Ramos (cell line): ENCODE measurements around the gene P2RY6.

Source experiments
- in situ Hi-C: fragments of 300-500 bp; cut with MboI; formaldehyde crosslinking; loops from one replicate; pipeline ENCODE4 v1.14.3; 2022; ENCODE audit warnings: low sequenced_read_pairs; ENCODE audit not compliant: unreplicated experiment

P2RY6 gene

DNA sequence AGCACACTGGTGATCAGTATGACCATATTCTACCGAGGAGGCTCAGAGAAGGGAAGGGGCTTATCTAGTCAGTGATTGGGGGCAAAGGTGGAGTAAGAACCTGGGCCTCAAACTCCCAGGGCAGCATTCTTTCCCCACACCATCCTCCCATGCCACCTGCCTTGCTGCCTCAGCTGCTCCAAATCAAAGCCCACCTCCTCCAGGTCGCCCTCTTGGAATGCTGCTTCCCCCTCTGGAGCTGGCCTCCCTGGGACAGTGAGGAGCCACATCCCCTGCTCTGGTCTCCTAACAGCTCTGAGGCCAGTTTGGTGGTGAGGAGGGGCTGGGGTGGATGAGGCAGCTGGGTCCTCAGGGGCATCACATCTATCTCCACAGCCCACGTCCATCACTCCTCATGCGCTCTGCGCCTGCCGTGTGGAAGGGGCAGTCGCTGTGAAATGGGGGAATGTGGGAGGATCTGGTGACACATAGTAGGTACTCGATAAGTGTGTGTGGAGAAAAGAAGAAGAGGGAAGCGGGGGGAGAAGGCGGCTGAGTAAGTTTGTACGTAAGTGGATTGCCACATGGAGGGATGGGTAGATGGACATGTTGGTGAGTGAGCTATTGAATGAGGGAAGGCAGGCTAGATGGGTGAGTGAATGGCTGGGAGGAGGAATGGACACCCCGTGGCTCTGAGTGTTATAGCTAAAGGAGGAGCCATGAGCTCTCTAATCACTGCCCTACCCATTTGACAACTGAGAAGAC, 19.8 kb downstream of the P2RY6 start:
- in situ Hi-C loops: no loop called here

DNA sequence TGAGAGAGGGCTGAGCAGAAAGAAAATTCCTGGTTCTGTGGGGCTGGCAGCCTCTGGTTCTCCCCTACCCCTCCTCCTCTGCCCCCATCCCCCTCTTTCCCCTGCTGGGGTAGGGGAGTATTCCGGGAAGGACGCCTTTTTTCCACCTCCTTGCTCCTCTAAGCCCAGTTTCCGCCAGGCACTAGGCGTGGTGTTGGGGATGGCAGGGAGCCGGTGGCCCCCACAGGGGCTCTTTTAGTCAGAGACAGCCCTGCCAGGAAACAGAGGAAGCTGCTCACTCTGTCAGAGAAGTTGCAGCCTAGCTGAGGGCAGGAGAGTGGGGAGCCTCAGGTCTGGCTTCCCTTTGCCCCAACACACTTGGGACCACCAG, 20.4 kb downstream of the P2RY6 start:
- in situ Hi-C loops: no loop called here

DNA sequence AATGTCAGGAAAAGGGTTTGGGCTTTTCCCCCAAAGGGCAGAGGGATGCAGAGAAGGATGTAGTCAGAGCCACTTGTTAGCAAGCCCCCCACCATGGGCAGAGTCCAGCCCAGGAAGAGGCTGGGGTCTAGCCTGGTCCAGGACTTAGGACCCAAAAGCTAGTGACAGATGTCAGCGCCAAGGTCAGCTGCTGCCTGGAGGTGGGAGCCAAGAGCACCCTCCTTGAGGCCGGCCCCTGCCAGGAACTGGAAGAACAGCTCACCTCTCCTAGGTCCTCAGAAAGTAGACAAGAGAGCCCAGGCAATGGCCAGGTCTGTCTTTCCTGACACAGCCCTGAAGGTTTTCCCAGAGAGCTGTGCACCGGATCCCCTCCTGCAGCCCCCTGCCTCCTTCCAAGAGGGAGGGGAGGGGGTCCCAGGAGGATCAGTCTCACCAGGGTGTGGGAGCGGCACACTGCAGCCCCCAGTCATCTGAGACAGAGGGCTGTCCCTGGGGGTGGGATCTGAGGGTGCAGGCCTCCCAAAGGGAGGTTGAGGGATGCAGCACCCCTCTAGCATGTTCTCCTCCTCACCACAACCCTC, 21.3 kb downstream of the P2RY6 start:
- in situ Hi-C loops: no loop called here

DNA sequence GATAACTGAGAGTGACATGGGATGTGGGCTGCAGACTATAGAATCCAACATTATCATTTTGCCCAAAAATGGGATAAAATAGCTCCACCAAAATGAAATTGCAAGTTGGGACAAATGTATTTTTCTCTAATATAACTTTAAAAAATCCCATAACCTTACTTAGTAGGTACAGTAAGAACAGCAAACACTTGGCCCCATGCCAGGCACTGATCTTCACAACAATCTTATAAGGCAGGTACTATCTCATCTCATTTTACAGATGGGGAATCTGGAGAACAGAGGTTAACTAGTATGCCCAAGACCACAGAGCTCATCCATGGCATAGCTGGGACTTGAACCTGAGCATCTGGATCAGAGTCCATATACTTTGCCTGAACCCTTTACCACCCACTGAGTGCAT, 22.5 kb downstream of the P2RY6 start:
- in situ Hi-C loops: loop anchor here (5.0 kb wide), 1 partner anchor 48 kb away; no protein-coding TSS in a partner anchor

DNA sequence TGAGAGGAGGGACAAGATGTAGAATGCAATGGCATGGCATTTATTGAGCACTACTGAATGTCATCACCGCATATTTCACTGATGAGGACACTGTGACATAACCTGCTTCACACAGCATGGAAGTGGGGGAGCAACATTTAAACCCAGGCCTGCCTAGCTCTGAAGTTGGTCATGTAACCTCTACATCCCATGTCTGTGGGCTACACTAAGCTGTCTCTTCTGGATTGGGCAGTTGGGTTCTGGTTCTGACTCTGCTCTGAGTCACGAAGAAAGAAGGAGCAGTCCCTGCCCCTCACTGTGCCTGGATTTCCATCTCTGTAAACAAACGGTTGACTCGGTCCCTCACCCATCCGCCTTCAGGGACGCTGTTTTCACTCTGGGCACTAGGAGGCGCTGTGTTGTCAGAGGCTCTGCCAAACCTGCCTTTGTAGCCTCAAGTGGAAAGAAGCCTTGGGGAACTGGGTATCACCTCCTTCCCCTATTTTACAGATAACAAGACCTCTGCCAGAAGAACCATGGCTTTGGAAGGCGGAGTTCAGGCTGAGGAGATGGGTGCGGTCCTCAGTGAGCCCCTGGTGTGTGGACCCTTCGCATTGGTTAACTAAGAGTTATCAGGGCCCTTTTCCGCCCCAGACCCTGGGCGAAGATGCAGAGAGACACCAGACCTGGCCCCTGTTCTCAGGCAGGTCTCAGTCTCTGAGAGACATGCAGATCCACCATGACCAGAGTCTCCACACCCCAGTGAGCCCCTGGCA, 23.3 kb downstream of the P2RY6 start:
- in situ Hi-C loops: loop anchor here (5.0 kb wide), 1 partner anchor 47 kb away; no protein-coding TSS in a partner anchor

DNA sequence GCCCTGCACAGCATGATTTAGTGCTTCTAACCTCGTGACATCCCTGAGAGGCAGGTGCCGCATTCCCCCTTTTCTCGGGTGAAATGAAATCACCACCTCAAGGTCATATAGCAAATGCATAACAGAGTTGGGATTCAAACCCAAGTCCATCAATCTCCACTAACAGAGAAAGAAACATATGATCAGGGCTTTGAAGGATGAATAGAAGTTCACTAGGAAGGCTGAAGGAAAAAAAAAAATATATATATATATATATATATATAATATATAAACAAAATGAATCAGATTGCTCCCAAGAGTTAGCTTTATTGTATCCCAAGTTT, 23.8 kb downstream of the P2RY6 start:
- in situ Hi-C loops: loop anchor here (5.0 kb wide), 1 partner anchor 46 kb away; no protein-coding TSS in a partner anchor

DNA sequence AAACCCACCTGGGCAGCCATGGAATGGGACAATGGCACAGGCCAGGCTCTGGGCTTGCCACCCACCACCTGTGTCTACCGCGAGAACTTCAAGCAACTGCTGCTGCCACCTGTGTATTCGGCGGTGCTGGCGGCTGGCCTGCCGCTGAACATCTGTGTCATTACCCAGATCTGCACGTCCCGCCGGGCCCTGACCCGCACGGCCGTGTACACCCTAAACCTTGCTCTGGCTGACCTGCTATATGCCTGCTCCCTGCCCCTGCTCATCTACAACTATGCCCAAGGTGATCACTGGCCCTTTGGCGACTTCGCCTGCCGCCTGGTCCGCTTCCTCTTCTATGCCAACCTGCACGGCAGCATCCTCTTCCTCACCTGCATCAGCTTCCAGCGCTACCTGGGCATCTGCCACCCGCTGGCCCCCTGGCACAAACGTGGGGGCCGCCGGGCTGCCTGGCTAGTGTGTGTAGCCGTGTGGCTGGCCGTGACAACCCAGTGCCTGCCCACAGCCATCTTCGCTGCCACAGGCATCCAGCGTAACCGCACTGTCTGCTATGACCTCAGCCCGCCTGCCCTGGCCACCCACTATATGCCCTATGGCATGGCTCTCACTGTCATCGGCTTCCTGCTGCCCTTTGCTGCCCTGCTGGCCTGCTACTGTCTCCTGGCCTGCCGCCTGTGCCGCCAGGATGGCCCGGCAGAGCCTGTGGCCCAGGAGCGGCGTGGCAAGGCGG, 24.5 kb downstream of the P2RY6 start:
- in situ Hi-C loops: loop anchor here (5.0 kb wide), 1 partner anchor 46 kb away; no protein-coding TSS in a partner anchor

DNA sequence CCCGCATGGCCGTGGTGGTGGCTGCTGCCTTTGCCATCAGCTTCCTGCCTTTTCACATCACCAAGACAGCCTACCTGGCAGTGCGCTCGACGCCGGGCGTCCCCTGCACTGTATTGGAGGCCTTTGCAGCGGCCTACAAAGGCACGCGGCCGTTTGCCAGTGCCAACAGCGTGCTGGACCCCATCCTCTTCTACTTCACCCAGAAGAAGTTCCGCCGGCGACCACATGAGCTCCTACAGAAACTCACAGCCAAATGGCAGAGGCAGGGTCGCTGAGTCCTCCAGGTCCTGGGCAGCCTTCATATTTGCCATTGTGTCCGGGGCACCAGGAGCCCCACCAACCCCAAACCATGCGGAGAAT, 25.1 kb downstream of the P2RY6 start:
- in situ Hi-C loops: loop anchor here (5.0 kb wide), 1 partner anchor 45 kb away; no protein-coding TSS in a partner anchor

DNA sequence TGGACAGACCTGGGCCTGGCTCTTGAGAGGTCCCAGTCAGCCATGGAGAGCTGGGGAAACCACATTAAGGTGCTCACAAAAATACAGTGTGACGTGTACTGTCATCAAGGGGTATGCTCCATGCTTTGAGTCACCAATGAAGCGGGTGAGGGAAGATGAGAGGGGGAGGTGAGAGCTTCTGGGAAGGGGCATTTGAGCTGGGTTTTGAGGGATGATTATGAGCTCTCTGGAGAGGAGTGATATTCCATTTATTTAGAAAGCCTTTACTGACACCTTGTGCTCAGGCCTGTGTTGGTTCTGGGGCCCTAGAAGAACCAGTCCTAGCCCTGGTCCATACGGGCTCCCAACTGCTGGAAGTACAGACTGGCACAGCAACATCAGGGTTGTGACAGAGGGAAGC, 25.6 kb downstream of the P2RY6 start:
- in situ Hi-C loops: loop anchor here (5.0 kb wide), 1 partner anchor 45 kb away; no protein-coding TSS in a partner anchor

DNA sequence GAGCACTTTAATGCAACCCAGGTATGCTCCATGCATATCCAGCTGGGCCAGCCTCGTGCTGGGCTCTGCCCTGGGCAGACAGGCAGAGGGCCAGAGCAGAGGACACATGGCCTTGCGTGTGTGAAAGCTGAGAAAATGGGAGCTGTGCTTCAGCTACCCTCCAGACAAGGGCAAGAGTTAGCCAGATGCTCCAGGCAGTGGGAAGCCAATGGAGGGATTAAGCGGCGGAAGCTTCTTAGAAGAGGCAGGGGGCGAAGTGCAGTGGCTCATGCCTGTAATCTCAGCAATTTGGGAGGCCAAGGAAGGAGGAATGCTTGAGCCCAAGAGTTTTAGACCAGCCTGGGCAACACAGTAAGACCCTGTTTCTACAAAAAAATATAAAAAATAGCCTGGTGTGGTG, 26.1 kb downstream of the P2RY6 start:
- in situ Hi-C loops: loop anchor here (5.0 kb wide), 1 partner anchor 44 kb away; no protein-coding TSS in a partner anchor

DNA sequence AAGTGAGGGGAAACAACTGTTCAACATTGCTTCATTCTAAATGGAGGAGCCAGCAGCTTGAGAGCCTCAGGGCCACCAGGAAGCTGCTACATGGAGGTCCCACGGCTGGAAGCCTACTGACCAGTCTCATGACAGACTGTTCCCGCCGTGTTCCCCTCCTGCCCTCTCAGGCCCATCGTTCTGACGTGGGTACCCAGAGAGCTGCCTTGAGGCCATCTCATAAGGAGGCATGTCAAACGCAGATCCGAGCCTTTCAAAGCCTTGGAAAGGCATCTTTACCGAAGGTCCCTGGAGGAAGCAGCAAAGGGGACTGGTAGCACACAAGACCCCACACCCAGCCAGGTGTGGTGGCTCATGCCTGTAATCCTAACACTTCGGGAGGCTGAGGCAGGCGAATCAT, 27.6 kb downstream of the P2RY6 start:
- in situ Hi-C loops: loop anchor here (5.0 kb wide), 1 partner anchor 43 kb away; no protein-coding TSS in a partner anchor

DNA sequence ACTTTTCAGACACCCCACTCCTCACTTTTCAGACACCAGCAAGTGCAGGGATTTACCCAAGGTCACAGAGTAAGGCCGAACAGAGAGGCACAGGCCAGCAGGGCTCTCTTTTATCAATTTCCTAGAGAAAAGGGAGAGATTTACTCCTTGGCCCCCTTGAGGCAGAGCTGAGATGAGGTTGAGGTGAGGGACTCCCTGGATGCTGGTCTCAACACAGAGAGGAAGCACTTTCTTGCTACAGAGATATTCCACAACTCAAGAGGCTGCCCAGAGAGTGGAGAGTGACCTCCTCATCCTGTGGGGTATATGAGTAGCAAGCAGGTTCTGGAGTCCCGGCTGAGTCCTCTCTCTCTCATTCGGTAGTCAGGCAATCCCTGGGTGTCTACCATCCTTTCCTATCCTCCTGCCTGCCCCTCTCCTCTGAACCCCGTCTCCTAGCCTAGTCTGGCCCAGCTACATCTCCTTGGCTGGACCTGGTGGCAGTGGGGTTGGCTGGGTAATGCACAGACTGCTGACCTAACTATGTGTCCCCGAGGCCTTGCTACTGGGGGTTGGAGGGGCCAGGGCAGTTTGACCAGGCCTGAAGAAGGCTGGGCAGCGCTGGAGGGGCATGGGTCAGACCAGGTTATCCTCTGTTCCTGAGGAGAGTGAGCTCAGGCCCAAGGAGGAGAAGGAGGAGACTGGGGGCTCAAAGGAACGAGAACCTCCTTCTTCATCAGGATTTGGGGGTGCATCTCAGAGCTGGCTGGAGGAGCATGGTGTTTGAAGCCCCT, 34.1 kb downstream of the P2RY6 start:
- in situ Hi-C loops: no loop called here

DNA sequence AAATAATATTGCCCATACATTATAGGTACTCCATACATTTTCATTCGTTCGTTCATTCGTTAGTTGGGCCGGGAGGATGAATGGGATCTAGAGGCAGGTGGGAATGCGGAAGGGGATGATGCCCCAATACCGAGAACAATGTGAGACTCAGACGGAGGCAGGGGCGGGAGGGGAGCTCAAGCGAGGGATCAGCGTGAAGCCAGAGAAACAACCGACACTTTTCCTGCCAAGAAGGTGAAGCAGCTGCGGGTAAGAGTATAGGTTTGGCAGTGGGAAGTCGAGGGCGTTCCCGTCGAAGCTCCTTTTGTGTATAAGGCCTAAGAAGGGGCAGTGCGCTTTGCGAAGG, 34.8 kb downstream of the P2RY6 start:
- in situ Hi-C loops: no loop called here

DNA sequence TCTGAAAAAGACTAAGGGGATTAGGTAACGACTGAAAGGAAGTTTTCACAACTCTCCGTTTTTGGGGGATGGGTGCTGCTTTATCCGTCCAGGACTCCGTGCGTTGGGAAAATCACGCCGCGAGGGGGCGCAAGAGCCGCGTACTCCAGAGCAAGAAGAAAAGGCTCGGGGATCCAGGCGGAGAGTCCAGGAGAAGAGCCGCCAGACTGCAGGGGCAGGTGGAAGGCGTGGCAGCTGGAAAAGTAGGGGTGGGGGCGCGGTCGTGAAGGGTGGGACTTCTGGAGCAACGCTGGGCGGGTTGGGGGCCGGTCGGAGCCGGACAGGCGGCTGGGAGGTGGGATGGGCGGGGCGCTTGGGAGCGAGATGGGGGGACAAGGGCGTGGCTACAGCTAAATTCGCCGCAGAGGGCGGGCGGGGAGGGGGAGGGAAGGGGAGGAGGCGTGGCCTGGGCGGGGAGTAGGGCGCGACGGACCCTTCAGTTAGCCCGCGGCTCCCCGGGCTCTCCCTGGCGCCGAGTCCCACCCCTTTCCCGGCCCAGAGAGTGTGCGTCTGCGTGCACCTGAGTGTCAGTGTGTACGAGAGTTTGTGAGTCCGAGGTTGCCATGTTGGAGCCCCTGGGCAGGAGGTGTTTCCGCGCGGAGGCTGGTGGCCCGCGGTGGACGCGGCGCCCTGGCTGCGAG, 35.3 kb downstream of the P2RY6 start:
- in situ Hi-C loops: no loop called here

DNA sequence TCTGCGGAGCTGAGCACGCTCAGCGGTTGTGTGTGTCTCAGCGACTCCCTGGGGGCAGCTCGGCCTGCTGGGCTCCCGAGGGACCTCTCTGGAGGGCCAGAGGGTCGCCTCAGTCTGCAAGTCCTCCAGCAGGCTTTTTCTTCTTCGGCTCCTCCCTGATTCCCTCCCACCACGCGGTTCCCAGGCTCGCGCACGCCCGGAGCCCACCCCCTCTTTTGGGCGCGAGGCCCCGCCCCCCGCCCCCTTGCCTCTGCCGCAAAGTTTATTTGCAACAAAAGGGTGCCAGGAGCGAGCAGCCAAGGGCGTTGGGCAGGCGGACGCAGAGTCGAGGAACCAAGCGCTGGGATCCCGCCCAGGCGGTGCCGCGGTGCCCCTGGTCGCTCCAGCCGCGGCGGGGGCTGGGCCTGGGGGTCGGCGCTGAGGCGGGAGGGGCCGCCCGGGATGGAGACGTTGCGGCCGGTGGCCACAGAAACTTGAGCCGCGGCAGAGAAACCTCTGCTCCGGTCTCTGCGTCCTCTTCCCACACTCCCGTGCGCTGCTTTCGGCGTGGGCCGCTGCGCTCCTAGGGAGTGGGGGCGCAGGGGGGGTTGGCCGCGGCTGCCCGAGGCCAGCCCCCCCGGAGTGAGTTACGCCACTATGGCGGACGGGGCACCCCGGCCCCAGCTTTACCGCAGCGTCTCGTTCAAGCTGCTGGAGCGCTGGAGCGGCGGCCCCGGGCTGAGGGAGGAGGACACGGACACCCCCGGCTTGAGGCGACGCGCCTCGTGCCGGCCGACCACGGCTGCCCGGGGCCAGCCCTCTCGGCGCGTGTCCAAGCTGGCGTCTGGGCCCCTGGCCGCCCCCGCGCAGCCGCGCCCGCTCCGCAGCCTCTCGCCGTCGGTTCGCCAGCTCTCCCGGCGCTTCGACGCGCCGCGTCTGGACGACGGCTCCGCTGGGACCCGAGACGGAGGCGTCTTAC, 36.1 kb downstream of the P2RY6 start, which contains the start of gene ARHGEF17:
Gene ARHGEF17 (plus strand): TSS at position 274 of the 958 bp plus-strand sequence. CDS start 363 bp downstream, at position 637.
- in situ Hi-C loops: no loop called here

DNA sequence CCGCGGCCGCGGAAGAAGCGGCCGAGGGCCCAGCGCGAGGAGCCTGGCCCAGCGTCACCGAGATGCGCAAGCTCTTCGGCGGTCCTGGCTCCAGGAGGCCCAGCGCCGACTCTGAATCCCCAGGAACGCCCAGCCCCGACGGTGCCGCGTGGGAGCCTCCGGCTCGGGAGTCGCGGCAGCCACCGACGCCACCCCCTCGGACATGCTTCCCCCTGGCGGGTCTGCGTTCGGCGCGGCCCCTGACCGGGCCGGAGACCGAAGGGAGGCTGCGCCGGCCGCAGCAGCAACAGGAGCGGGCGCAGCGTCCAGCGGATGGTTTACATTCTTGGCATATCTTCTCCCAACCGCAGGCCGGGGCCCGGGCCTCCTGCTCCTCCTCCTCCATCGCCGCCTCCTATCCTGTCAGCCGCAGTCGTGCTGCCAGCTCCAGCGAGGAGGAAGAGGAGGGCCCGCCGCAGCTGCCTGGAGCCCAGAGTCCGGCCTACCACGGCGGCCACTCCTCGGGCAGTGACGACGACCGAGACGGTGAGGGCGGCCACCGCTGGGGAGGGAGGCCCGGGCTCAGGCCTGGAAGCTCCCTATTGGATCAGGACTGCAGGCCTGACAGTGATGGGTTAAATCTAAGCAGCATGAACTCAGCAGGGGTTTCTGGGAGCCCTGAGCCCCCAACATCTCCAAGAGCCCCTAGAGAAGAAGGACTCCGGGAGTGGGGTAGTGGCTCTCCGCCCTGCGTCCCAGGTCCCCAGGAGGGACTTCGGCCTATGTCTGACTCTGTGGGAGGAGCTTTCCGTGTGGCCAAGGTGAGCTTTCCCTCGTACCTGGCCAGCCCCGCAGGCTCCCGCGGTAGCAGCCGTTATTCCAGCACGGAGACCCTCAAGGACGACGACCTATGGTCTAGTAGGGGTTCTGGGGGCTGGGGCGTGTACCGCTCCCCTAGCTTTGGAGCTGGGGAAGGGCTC, 37.1 kb downstream of the P2RY6 start:
- in situ Hi-C loops: no loop called here

DNA sequence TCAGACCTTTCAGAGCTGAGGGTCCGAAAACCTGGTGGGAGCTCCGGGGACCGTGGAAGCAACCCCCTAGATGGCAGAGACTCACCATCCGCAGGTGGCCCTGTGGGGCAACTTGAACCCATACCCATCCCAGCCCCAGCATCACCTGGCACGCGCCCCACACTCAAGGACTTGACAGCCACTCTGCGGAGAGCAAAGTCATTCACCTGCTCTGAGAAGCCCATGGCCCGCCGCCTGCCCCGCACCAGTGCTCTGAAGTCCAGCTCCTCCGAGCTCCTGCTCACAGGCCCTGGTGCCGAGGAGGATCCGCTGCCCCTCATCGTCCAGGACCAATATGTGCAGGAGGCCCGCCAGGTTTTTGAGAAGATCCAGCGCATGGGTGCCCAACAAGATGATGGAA, 37.9 kb downstream of the P2RY6 start:
- in situ Hi-C loops: no loop called here
